ENCODE results near the gene CDKAL1.

CDKAL1 gene

DNA sequence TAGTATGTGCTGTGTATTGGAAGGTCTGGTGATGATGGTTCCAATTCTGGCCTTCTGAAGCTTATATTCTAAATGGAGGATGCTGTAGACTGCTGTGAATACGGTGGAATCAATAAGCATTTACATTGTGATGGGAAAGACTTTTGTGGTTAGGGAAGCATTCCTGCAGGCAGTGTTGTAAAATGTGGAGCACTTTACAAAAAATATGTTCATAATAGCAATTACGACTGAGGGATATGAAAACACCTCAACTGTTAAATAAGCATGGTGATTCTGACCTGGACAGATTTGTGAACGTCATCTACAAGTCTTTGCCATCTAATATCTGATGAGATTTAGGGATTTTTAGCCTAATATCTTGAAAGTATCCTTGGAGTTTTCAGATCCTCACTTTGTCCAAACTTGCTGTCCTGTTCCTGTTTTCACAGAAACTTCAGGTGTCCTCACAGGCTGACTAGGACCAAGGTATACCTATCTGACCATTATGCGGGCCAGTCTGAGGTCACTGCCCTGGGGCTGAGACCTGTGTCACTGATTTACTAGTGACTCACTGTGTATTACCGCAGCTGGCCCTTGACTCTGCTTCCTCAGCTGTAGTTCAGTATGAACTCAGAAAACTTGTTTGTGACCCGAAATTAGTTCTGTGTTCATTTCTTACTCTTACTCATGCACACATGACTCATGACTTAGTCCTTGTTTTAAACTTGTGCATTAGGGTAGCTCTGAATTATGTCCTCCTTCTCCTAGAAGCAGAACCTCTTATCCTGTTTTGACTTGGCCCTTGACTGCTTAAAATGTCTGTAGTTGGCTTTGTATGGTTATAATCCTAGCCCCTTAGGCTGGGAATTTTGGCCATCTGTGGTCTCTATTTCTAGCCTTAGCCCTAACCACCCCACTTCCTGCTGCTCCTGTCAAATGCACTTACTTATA is 343.0 kb downstream of the CDKAL1 start:
- no peak for DNase-seq (ENCODE audit: low read depth)

DNA sequence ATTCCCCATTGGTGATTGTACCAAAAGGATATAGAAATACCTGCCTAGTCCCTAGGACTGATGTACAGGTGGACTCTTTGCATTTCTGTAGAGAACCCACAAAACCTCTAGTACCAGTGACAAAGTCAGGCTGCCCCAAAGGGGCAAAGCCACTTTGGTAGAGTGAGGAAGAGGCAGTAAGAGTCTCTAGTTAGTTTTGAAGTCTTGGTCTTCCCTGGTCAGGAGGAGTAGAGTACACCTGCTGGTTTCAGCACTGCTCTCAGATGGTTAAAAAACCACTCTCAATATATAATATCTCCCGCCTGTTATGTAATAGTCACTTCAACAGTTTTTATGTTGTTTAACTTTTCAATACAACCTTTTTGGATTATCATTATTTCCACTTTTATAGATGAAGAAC is 344.9 kb downstream of the CDKAL1 start:
- no peak for DNase-seq (ENCODE audit: low read depth)

DNA sequence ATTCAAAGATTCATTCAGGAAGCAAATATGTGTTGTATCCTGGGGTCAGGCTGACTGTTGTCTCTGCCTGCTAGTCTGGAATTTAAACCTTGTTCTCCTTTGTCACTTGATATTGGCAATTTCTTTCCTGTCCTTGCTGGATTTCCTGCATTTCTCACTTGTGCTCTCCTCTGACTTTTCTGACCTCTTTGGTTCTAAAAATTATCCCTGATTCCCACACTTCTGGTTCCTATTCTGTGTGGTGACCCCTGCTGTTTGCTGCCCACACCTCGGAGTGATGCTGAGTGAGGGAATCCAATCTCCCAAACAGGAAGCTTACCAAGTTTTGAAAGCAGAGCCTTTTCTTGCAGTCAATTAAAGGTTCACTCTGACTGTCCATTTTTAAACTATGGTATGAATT is 345.3 kb downstream of the CDKAL1 start:
- DNase-seq (ENCODE audit: low read depth) = no peak

DNA sequence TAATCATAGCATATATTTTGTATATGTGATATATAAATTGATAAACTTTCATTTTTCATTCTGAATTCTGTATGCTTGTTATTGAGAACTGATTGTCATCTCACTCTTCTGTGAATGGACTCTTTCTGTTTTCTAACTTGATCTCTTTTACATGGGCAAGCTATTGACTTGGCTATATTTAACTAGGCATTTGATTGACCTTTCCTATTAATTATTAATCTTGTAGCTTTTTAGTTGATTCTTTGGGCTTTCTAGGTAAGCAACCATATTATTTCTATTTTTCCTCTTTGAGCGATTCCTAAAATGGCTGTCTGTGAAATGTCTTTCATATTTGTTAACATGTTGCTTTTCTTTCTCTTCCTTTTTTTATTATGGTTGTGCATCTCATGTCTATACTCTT is 347.1 kb downstream of the CDKAL1 start:
- no peak for DNase-seq (ENCODE audit: low read depth)

DNA sequence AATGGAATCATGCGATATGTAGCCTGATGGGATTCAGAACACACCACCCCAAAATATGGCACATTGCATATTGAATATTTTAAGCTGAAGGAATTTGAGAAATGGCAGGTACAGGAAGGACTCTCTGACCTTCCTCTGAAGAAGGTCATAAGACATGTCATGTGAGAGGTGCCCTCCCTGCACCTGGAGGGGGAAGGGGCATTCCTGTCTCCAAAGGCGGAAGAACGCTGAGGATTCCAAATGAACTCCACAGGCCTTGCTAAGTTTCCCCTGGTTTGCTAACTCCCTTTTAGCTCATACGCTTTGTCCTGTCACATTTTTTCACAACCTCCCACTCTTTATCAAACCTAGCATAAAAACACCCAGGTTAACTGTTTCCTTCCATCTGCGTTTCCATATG is 347.8 kb downstream of the CDKAL1 start:
- no peak for DNase-seq (ENCODE audit: low read depth)

DNA sequence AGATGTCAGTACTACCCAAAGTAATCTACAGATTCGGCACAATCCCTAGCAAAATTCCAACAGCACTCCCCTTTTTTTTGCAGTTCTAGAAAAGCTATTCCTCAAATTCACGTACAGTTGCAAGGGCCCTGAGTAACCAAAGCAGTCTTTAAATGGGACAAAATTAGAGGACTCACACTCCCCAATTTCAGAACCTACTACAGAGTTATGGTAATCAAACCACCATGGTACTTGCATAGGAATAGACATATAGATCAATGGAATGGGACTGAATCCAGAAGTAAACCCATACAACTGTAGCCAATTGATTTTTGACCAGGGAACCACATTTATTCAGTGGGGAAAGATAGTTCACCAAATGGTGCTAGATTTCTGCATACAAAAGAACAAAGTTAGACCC is 350.8 kb downstream of the CDKAL1 start:
- DNase-seq (ENCODE audit: low read depth) = no peak

DNA sequence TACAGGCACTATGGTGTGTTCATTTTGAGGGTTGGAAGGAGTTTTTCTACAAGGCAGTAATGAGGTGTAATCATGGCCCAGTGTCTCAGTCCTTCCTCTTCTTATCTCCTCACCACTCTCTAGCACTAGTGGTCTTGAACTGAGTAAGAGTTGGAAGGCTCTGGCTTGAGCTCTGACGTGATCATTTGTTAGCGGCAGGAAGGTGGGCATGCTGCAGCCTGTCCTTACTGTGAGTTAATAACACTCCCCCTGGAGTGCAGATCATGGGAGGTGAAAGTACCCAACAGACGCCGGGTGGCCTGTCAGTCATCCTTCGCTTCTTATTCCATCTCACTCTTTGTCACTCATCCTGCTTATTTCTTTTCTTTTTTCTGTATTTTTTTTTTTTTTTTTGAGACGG is 356.9 kb downstream of the CDKAL1 start:
- no peak for DNase-seq (ENCODE audit: low read depth)

DNA sequence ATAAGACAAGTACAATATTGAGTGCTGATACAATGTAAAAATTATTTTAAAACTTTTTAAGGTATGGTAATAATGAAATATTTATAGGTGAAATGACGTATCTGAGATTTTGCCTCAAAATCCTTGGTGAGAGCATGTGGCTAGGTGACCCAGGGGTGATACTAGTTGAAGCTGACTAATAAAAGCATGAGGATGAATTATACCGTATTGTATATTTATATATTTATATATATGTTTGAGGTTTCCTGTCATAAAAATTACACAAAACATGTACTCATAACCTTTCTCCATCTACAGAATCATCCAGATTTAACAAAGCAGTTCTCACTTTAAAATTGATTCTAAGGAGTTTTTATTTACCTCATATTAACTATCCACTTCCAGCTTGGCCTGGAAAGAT is 358.1 kb downstream of the CDKAL1 start:
- DNase-seq (ENCODE audit: low read depth) = no peak

DNA sequence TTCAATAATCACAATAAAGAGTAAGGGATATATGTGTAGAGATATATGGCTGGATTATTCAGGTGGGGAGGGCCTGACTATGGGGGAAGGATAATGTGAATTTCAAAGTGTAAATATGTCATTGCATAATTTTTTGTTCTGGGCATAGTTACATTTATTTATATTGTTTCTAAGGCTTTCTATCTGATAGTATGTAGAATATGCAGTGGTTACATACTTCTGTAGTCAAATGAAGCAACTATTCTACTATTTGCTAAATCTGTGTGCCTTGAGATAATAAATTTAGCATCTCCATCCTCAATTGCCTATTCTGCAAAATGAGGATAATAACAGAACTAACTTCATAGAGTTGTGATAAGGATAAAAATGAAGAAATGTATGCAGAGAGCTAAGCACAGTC is 359.2 kb downstream of the CDKAL1 start:
- DNase-seq (ENCODE audit: low read depth) = no peak

DNA sequence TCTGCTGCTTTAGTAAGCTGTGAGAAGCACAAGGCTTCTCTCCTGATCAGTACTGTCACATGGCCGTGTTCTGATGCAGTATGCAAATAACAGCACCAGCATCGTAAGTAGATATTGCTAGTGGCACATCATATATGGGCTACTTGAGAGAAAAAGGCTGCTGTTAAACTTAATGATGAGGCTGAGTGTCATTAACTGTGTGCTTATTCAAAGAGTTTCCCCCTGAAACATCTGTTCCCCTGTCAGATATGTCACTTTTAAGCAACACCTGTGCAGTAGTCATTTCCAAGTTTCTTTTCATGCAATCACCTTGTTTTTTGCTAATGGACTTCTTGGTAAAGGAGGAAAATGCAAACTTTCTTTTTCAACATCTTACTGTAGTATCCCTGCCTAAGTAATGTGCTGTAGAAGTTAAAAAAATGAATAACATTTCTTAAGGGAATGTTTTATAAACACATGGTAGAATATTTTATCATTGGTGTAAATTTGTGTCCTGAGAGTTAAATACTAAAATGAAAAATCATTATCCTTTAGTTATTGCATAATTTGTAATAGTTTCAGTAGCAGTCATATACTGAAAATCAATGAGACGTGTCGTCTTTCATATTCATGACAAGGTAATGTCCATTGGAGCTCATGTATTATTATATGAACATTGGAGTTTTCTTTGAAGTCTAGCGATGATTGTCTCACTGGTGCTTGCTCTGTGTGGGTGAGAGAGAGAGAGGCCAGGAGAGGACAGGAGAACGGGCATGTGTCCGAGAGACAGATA is 366.3 kb downstream of the CDKAL1 start:
- no peak for DNase-seq (ENCODE audit: low read depth)

DNA sequence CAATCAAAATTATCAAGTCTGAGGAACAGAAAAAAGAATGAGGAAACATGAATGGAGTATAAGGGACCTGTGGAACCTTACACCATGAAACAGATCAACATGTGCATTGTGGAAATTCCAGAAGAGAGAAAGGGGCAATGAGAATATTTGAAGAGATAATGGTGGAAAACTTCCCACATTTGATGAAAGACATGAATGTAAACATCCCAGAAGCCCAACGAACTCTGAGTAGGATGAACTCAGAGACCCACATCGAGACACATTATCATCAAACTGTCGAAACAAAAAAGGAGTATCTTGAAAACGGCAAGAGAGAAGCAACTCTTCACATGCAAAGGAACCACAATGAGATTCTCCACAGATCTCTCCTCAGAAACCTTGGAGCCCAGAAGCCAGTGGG is 371.1 kb downstream of the CDKAL1 start:
- no peak for DNase-seq (ENCODE audit: low read depth)

DNA sequence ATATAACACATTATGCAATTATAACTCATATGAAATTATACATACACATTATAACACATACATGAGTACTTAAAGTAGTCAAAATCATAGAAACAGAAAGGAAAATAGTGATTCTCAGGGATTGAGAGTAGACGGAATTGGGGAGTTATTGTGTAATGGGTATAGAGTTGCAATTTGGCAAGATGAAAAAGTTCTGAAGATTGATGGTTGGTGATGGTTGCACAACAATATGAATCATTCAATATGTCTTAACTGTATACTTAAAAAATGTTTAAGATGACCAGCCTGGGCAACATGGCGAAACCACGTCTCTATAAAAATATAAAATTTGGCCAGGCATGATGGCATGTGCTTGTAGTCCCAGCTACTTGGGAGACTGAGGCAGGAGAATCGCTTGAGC is 372.7 kb downstream of the CDKAL1 start:
- DNase-seq (ENCODE audit: low read depth) = no peak

DNA sequence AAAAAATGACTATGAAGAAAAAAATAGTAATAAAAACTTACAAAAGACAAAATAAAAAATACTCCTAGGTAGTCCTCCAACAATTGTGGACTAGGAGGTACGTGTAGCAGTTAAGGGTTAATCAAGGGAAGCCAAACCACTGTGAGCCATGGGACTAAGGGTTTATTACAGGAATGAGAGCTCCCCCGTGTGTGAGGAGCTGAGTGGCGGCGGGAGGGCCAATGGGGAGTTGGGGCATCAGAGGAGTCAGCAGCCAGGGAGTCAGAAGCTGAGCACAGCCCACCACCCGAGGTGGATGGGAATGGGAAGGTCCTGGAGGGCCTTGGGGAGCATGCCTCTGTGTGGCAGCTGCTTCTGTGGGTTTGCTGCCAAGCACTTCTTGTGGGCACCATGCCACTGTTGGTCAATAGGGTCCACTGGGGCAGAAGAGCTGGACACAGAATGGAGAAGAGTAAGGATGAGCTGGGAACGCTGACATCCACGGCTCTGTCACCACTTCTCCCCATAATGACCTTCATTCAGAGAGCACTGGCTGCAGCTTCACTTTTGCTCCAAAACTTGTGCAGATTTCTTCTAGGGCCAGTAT is 373.3 kb downstream of the CDKAL1 start:
- no peak for DNase-seq (ENCODE audit: low read depth)

DNA sequence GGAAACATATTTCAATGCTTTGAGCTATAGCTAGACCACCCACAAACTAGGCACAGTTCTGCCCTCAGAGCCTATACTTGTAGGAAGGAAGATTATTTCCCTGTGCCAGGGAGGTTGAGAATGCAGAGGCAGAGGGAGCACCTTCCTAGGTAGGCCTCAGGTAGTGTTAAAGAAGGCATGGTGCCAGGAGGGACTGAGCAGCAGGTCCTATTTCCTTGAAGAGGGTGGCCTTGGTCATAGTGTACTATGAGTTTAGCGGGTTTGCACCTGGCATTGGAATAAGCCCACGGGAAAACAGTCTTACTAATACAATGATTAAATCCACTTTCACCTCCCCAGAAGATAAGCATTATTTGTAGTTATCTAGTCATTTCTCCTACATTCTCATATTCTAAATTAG is 375.4 kb downstream of the CDKAL1 start:
- no peak for DNase-seq (ENCODE audit: low read depth)

DNA sequence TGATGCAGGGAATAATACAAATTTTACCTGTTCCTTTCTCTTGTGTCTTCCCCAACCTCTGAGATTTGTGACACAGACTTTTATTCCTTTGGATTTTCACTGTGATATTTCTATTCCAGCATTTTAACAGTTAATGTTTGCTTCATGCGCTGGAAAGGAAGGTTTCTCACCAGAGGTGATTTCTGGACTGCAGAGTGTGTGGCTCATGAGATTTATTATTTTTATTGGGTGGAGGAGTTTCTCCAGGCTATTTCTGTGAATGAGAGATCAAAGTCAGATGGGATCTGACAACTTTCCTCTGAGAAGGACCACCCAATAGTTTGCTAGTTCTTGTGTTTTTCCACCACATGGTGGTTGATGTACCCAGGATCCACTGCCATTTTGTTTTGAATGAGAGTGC is 377.5 kb downstream of the CDKAL1 start:
- no peak for DNase-seq (ENCODE audit: low read depth)

DNA sequence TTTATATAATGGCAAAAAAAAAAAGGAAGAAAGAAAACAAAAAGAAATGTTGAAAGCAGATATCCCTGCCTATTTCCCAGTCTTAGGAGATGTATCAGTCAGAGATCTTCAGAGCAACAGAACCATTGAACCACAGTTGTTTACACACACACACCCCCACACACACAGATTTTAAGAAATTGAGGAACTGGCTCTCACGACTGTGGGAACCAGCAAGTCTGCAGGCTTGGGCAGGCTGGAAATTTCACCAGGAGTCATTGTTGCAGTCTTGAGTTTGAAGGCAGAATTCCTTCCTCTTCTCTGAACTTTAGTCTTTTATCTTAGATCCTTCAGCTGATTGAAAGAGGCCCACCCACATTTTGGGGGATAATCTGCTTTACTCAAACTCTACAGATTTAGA is 380.9 kb downstream of the CDKAL1 start:
- DNase-seq (ENCODE audit: low read depth) = no peak

DNA sequence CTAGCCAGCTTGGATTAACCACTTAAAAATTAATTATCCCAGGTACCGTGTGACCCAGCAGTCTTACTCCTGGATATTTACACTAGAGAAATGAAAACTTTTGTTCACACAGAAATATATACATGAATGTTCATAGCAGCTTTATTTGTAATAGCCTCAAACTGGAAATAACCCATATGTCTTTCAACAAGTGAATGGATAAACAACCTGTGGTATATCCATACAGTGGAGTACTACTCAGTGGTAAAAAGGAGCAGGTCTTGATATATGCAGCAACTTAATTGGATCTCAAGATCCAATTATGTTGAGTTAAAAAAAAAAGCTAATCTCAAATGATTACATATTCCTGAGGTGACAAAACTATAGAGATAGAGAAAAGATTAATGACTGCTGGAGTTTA is 381.4 kb downstream of the CDKAL1 start:
- DNase-seq (ENCODE audit: low read depth) = no peak

DNA sequence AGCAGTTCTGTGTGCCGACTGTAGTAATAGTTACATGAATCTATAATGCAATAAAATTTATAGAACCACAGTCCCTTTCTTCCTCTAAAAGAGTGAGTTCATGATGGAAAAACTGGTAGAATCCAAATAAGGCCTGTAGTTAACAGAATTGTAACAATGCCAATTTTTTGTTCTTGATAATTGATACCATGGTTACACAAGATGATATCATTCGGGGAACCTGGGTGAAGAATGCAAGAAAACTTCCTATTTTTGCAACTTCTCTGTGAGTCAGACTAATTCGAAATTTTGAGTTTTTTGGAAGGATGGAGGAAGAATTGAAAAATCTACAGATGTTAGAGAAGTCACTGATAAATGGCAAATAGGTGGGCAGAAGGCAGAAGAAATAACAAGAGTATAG is 381.8 kb downstream of the CDKAL1 start:
- DNase-seq (ENCODE audit: low read depth) = no peak

DNA sequence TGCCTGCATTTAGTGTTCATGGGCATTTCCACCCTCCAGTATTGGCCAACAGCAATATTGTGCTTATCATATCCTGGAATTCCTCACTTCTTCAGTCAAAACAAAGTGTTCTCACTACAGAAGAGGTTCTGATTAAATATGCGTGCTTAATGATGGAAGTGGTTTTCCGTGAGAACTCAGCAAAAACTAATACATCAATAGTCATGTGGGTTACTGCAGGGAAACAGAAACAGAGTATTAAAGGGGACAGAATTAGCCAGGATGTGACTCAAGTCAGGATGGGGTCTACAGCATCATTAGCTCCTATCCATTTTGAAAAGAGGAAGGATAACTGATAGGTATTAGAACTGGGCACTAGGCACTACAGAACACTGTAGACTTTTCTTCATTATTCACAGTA is 384.6 kb downstream of the CDKAL1 start:
- no peak for DNase-seq (ENCODE audit: low read depth)

DNA sequence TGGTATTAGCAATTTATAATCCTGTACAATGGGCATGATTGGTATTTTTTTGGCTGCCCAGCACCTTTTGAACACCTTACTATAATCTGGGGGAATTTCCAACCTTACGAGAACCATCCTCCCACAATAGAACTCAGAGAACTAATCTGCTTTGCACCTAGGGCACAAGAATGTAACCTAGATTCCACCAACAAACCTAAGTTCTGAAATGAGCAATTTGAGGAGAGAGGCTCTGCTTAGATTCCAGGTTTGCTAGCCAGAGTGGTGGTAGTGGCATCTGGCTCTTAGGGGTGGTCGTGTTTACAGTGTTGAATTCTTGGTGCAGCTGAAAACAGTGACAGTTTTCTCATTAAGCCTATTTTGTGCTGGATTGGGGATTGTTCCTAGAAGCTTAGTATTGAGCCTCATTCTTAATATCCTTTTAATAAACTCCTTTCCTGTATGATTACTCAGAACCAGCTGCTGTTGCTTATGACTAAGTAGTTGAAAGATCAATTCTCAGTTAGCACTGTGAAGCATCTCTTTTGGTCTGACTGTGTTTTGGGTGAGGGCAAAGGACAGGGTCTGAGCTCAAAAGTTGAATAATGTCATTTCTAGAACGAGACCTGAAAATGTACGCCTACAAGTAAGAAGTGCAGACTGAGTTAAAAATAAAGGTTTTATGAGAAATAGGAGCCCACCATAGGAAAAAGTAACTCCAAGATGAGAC is 385.6 kb downstream of the CDKAL1 start:
- no peak for DNase-seq (ENCODE audit: low read depth)

DNA sequence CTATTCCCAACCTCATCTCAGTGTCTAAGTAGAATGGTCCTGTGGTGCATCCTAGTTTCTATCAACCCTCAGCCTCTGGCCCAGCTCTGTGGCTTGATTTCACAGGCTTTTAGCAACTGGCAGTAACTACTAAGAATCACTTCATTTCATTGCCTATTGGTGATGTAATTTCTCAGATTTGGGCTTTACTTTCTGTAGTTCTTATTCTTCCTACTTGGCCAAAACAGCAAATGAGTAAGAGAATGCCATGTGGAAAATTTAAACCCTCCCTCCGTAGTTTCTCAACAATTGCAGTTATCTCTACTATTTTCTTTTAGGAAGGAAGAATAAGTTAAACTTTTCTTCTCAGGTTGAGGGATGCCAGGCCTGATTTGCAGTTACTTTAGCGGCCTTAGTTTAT is 387.3 kb downstream of the CDKAL1 start:
- no peak for DNase-seq (ENCODE audit: low read depth)

DNA sequence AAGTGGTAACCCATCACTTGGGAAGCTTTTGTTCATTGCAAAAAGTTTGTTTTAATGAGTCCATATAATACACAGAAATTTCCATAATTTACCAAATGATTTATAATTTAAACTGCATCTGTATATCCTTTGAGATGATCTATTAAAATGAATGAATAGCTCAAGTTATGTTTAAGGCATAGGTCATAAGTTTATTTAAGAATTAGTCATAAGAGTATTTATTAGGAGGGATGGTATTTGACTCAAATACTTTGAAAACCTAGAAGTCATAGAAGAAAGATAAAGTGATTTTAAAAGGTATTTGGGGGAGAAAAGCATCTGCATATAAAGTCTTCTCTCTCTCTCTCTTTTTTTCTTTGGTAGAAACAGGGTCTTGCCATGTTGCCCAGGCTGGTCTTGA is 388.5 kb downstream of the CDKAL1 start:
- no peak for DNase-seq (ENCODE audit: low read depth)
